ENCODE measurements around the gene PPL. TPM values are rescaled to one million over a fixed set of nuclear protein-coding genes. Genes with fewer than 3 reads are reported as not detected.

PPL gene
- total and polyA plus RNA-seq, 2 donors (not counting 3 experiments of a cell fraction or from before 2014, with no cell fraction given) = 0.07 to 0.20 TPM

- no peak overlapping the region for H3K4me2 ChIP-seq (ENCODE audit: insufficient read depth, low read length)
- no peak overlapping the region for H3K9ac ChIP-seq (replicated peaks; ENCODE audit: extremely low read depth, insufficient read depth, low read length)
- no peaks in the 10 kb centered on the region for H3K9me3 ChIP-seq (replicated peaks; ENCODE audit: control insufficient read depth, insufficient read depth, low read length)
- no peak overlapping the region for H2AFZ ChIP-seq (ENCODE audit: low read depth, low read length)
- H4K20me1 ChIP-seq (replicated peaks; ENCODE audit: control insufficient read depth, extremely low read depth, insufficient read depth, low read length) = no peaks in the 10 kb centered on the region
- TF ChIP-seq POLR2A (IDR thresholded peaks at IDR 0.05; ENCODE audit: low read depth, low read length) (no peak), MYC (IDR thresholded peaks at IDR 0.05; ENCODE audit: low read depth, low read length) (no peak)
- DNase-seq (ENCODE audit: low read depth, low spot score) = no peak
- ChIA-PET POLR2A (no interaction called here), CTCF (interaction anchor here (0.6 to 1.3 kb wide), 2 partner anchors 8 to 18 kb away, joined by 3 to 6 read pairs; no protein-coding TSS in a partner anchor)
- dilution Hi-C loops (cut with MboI; ENCODE audit: extremely low pct_ligation_motif_present, low sequenced_read_pairs) = no loop called here
- H3K9me1 ChIP-seq (replicated peaks; ENCODE audit: control insufficient read depth, extremely low read depth, insufficient read depth, low read length) = no peaks in the 10 kb centered on the region
- no peak overlapping the region for H3K4me3 ChIP-seq (replicated peaks in 1 of 3; ENCODE audit: insufficient read depth in 1 of 3, low read depth in 1 of 3, low read length in 3 of 3)
- H3K36me3 ChIP-seq (ENCODE audit: control insufficient read depth in 2 of 2, extremely low read depth in 1 of 2, insufficient read depth in 2 of 2, low read length in 2 of 2) = no peaks in the 10 kb centered on the region
- H3K27me3 ChIP-seq (ENCODE audit: control insufficient read depth in 2 of 2, insufficient read depth in 2 of 2, low read length in 2 of 2) = no peaks in the 10 kb centered on the region
- H3K4me1 ChIP-seq (ENCODE audit: control insufficient read depth, extremely low read depth, insufficient read depth, low read length) = no peaks in the 10 kb centered on the region
- intact Hi-C loops (cut with micrococcal nuclease) = loop anchor here (10.0 kb wide), 1 partner anchor 62 kb away; the partner anchor contains the start of gene SEC14L5
- no peaks in the 10 kb centered on the region for H3K79me2 ChIP-seq (ENCODE audit: control insufficient read depth, insufficient read depth, low read length)
- FAIRE-seq = no peak
- BruUV-seq (replicated peaks) = no TSS peak
- H3K27ac ChIP-seq (ENCODE audit: insufficient read depth, low read depth, low read length) = no peak overlapping the region
Observed at GRCh38 chr16:4892361-4893102, 44.4 kb downstream of the PPL start.

- H3K27ac ChIP-seq (ENCODE audit: insufficient read depth, low read depth, low read length) = no peak overlapping the region
- H3K9ac ChIP-seq (replicated peaks; ENCODE audit: extremely low read depth, insufficient read depth, low read length) = no peak overlapping the region
- no peak overlapping the region for H3K4me2 ChIP-seq (ENCODE audit: insufficient read depth, low read length)
- TF ChIP-seq GATA2 (IDR thresholded peaks at IDR 0.05; ENCODE audit: insufficient read depth, insufficient read length, low read depth, low read length) (no peak), JUN (IDR thresholded peaks at IDR 0.05; ENCODE audit: borderline replicate concordance, insufficient read depth, insufficient read length, low read depth) (no peak), MYC (IDR thresholded peaks at IDR 0.05; ENCODE audit: low read depth, low read length) (no peak), FOS (IDR thresholded peaks at IDR 0.05; ENCODE audit: borderline replicate concordance, insufficient read depth, low read length) (no peak), POLR2AphosphoS5 (IDR thresholded peaks at IDR 0.05; ENCODE audit: insufficient read depth, low read depth, low read length) (no peak), EZH2 (IDR thresholded peaks at IDR 0.05; ENCODE audit: borderline replicate concordance, low read depth, low read length, severe bottlenecking) (no peak), MAX (IDR thresholded peaks at IDR 0.05; ENCODE audit: insufficient read depth, insufficient read length) (no peak), POLR2A (IDR thresholded peaks at IDR 0.05; ENCODE audit: low read depth, low read length) (no peak), CTCF (IDR thresholded peaks at IDR 0.05; ENCODE audit: extremely low read depth in 1 of 2, insufficient read depth in 1 of 2, low read depth in 1 of 2, low read length in 2 of 2) (no peak)
- FAIRE-seq (no peak), DNase-seq (ENCODE audit: low read depth, low spot score) (no peak)
- H3K9me1 ChIP-seq (replicated peaks; ENCODE audit: control insufficient read depth, extremely low read depth, insufficient read depth, low read length) = no peaks in the 10 kb centered on the region
- no peaks in the 10 kb centered on the region for H4K20me1 ChIP-seq (replicated peaks; ENCODE audit: control insufficient read depth, extremely low read depth, insufficient read depth, low read length)
- POLR2A ChIA-PET = interaction anchor here (0.7 kb wide), 1 partner anchor 84 kb away, joined by 8 read pairs; no protein-coding TSS in a partner anchor
- no peak overlapping the region for H2AFZ ChIP-seq (ENCODE audit: low read depth, low read length)
- no TSS peak for BruUV-seq (replicated peaks)
- H3K79me2 ChIP-seq (ENCODE audit: control insufficient read depth, insufficient read depth, low read length) = no peaks in the 10 kb centered on the region
- CTCF ChIA-PET = no interaction called here
- H3K27me3 ChIP-seq (ENCODE audit: control insufficient read depth in 2 of 2, insufficient read depth in 2 of 2, low read length in 2 of 2) = no peaks in the 10 kb centered on the region
- no peaks in the 10 kb centered on the region for H3K9me3 ChIP-seq (replicated peaks; ENCODE audit: control insufficient read depth, insufficient read depth, low read length)
- dilution Hi-C loops (cut with MboI; ENCODE audit: extremely low pct_ligation_motif_present, low sequenced_read_pairs) = no loop called here
- H3K36me3 ChIP-seq (ENCODE audit: control insufficient read depth in 2 of 2, extremely low read depth in 1 of 2, insufficient read depth in 2 of 2, low read length in 2 of 2) = no peaks in the 10 kb centered on the region
- intact Hi-C loops (cut with micrococcal nuclease) = loop anchor here (10.0 kb wide), 1 partner anchor 63 kb away; the partner anchor contains the start of gene SEC14L5
- no peak overlapping the region for H3K4me3 ChIP-seq (replicated peaks in 1 of 3; ENCODE audit: insufficient read depth in 1 of 3, low read depth in 1 of 3, low read length in 3 of 3)
- no peaks in the 10 kb centered on the region for H3K4me1 ChIP-seq (ENCODE audit: control insufficient read depth, extremely low read depth, insufficient read depth, low read length)
Observed at GRCh38 chr16:4891886-4892216, 45.1 kb downstream of the PPL start.
